Prostate gland (tissue), 2 donors: ENCODE results near the gene COLQ. TPM values are rescaled to one million over a fixed set of nuclear protein-coding genes. Genes with fewer than 3 reads are reported as not detected.

Experiments
- DNase-seq: peaks from one replicate; pipeline ENCODE4 v3.0.0-alpha.2; 2019; ENCODE audit warnings: low spot score
- H3K27ac ChIP-seq, 2 donors: fragments of 200-600 bp; sonication (generic); 2 replicates each; pipeline ENCODE4 v1.5.1; 2017 to 2019
- H3K27me3 ChIP-seq: fragments of 200-600 bp; sonication (generic); replicated peaks from 2 replicates; pipeline ENCODE4 v1.5.1; 2019; ENCODE audit not compliant: insufficient read depth
- H3K36me3 ChIP-seq, 2 donors: fragments of 200-600 bp; sonication (generic); 1 replicate in 1 of 2; 2 replicates in 1 of 2; pipeline versions ENCODE4 v1.5.1 to v1.8.1; 2017 to 2019
- H3K4me1 ChIP-seq: fragments of 200-600 bp; sonication (generic); replicated peaks from 2 replicates; pipeline ENCODE4 v1.5.1; 2019
- H3K4me3 ChIP-seq, 2 donors: fragments of 200-600 bp; sonication (generic); 2 replicates each; pipeline ENCODE4 v1.5.1; 2017 to 2019
- H3K9me3 ChIP-seq: fragments of 200-600 bp; sonication (generic); 2 replicates; pipeline ENCODE4 v1.5.1; 2017
- CTCF ChIP-seq, 4 experiments: fragments of 200-600 bp in 2 of 4; fragments of 450-650 bp in 2 of 4; sonication (generic) in 2 of 4; IDR thresholded peaks; 1 replicate in 3 of 4; 2 replicates in 1 of 4; pipeline ENCODE4 v1.5.1; 2016 to 2019; ENCODE audit warnings: antibody characterized with exemption in 4 of 4, mild to moderate bottlenecking in 2 of 4, moderate library complexity in 2 of 4
- POLR2A ChIP-seq: fragments of 450-650 bp; IDR thresholded peaks from one replicate; pipeline ENCODE4 v1.6.1; 2016; ENCODE audit warnings: antibody characterized with exemption, mild to moderate bottlenecking
- POLR2AphosphoS5 ChIP-seq: sonication (generic); formaldehyde crosslinking; IDR thresholded peaks from one replicate; pipeline ENCODE4 v1.6.1; 2017; ENCODE audit warnings: antibody characterized with exemption
- WGBS: methylation state at CpG from one replicate; pipeline ENCODE4 v1.1.5; 2018; 5-methylcytosine and 5-hydroxymethylcytosine counted together
- intact Hi-C: fragments of 100-400 bp; cut with DNase I; formaldehyde crosslinking; loops from one replicate; pipeline ENCODE4 v1.14.2; 2022
- total RNA-seq, 2 donors: library from RNA; depleted of rRNA; stranded (reverse); fragments of >200 nt; gene quantifications; one replicate each; pipeline ENCODE4 v1.1.0, GENCODE V29; 2016

Gene COLQ
- total RNA-seq, 2 donors from 2014 or later, result 0.87 to 3.9 TPM

GRCh38 chr3:15478640-15478979, 42.9 kb downstream of the COLQ start:
- TF ChIP-seq CTCF (IDR thresholded peaks at IDR 0.05), result no peak
- no peak for TF ChIP-seq POLR2A
- TF ChIP-seq POLR2AphosphoS5, result no peak
- Histone ChIP-seq H3K27ac (no peak overlapping the region), H3K4me1 (no peaks in the 10 kb centered on the region), H3K9me3 (no peaks in the 10 kb centered on the region), H3K27me3 (no peaks in the 10 kb centered on the region), H3K4me3 (no peak overlapping the region), H3K36me3 (no peaks in the 10 kb centered on the region)
- WGBS, result 86% methylated on average over 5 of the region's 5 CpGs
- DNase-seq, result no peak
- intact Hi-C loops, result no loop called here

- H3K4me3 ChIP-seq, result no peak overlapping the region
- no peak overlapping the region for H3K27ac ChIP-seq
- no peaks in the 10 kb centered on the region for H3K27me3 ChIP-seq
- no peaks in the 10 kb centered on the region for H3K4me1 ChIP-seq
- no peaks in the 10 kb centered on the region for H3K9me3 ChIP-seq
- intact Hi-C loops, result no loop called here
- WGBS, result 73% methylated on average over 6 of the region's 6 CpGs
- TF ChIP-seq CTCF (IDR thresholded peaks at IDR 0.05), result no peak
- no peak for TF ChIP-seq POLR2A
- DNase-seq, result no peak
- no peaks in the 10 kb centered on the region for H3K36me3 ChIP-seq
These were observed 43.4 kb downstream of the COLQ start for GRCh38 chr3:15477951-15478639.

- no peaks in the 10 kb centered on the region for H3K4me1 ChIP-seq
- no peak for DNase-seq
- WGBS, result 66% methylated on average over 3 of the region's 3 CpGs
- H3K36me3 ChIP-seq, result no peaks in the 10 kb centered on the region
- intact Hi-C loops, result no loop called here
- H3K27me3 ChIP-seq, result no peaks in the 10 kb centered on the region
- no peak for TF ChIP-seq POLR2AphosphoS5
- H3K27ac ChIP-seq, result no peak overlapping the region
- H3K4me3 ChIP-seq, result no peak overlapping the region
- no peaks in the 10 kb centered on the region for H3K9me3 ChIP-seq
These were observed 45.1 kb downstream of the COLQ start for GRCh38 chr3:15476378-15476777.

- no peak for TF ChIP-seq CTCF (IDR thresholded peaks at IDR 0.05)
- TF ChIP-seq POLR2AphosphoS5, result no peak
- no peak for TF ChIP-seq POLR2A
- Histone ChIP-seq H3K36me3 (no peaks in the 10 kb centered on the region), H3K4me1 (no peaks in the 10 kb centered on the region), H3K27me3 (no peaks in the 10 kb centered on the region), H3K27ac (no peak overlapping the region), H3K9me3 (no peaks in the 10 kb centered on the region), H3K4me3 (no peak overlapping the region)
- DNase-seq, result no peak
- 54% methylated on average over 5 of the region's 5 CpGs for WGBS
- intact Hi-C loops, result no loop called here
These were observed 46.3 kb downstream of the COLQ start for GRCh38 chr3:15475161-15475560.

GRCh38 chr3:15471861-15472260, 49.6 kb downstream of the COLQ start:
- Histone ChIP-seq H3K27ac (no peak overlapping the region), H3K4me3 (no peak overlapping the region), H3K36me3 (no peaks in the 10 kb centered on the region), H3K9me3 (no peaks in the 10 kb centered on the region), H3K27me3 (no peaks in the 10 kb centered on the region), H3K4me1 (no peaks in the 10 kb centered on the region)
- TF ChIP-seq CTCF (IDR thresholded peaks at IDR 0.05) (no peak), POLR2AphosphoS5 (no peak)
- intact Hi-C loops, result no loop called here
- 87% methylated on average over 3 of the region's 3 CpGs for WGBS
- no peak for DNase-seq
